Esophagus squamous epithelium (tissue), 5 donors: ENCODE measurements around the gene TRAF3. TPM values are rescaled to one million over a fixed set of nuclear protein-coding genes. Genes with fewer than 3 reads are reported as not detected.

Source experiments
- DNase-seq: peaks from one replicate; lab custom pipeline; 2025; lab: John Stamatoyannopoulos, UW
- H3K27ac ChIP-seq, 4 donors: fragments of 200-600 bp; sonication (generic); one replicate each; pipeline ENCODE4 v1.5.1; 2016 to 2019; ENCODE audit warnings: mild to moderate bottlenecking in 1 of 4
- H3K27me3 ChIP-seq, 4 donors: fragments of 200-600 bp; sonication (generic); 1 replicate in 3 of 4; 2 replicates in 1 of 4; pipeline versions ENCODE4 v1.5.1 to v1.6.0; 2017 to 2021; ENCODE audit warnings: antibody characterized with exemption in 1 of 4
- H3K36me3 ChIP-seq, 3 donors: fragments of 200-600 bp; sonication (generic); one replicate each; pipeline ENCODE4 v1.5.1; 2016 to 2019
- H3K4me1 ChIP-seq, 3 donors: fragments of 200-600 bp; sonication (generic); one replicate each; pipeline ENCODE4 v1.5.1; 2017 to 2019
- H3K4me3 ChIP-seq, 4 donors: fragments of 200-600 bp; sonication (generic); 1 replicate in 3 of 4; 2 replicates in 1 of 4; pipeline ENCODE4 v1.5.1; 2016 to 2019; ENCODE audit warnings: mild to moderate bottlenecking in 2 of 4, moderate library complexity in 1 of 4
- H3K9me3 ChIP-seq, 3 donors: fragments of 200-600 bp; sonication (generic); one replicate each; pipeline ENCODE4 v1.5.1; 2016 to 2019
- POLR2A ChIP-seq, 4 donors: fragments of 450-650 bp; IDR thresholded peaks; one replicate each; pipeline ENCODE4 v1.6.1; 2017; ENCODE audit warnings: antibody characterized with exemption in 4 of 4, mild to moderate bottlenecking in 4 of 4, moderate library complexity in 3 of 4
- WGBS, 2 donors: methylation state at CpG; one replicate each; pipeline ENCODE4 v1.1.5; 2018; 5-methylcytosine and 5-hydroxymethylcytosine counted together
- intact Hi-C: fragments of 100-400 bp; cut with DNase I; formaldehyde crosslinking; loops from one replicate; pipeline ENCODE4 v1.15.0; 2022
- total RNA-seq, 4 donors: library from RNA; depleted of rRNA; stranded (reverse); fragments of >200 nt; gene quantifications; one replicate each; pipeline ENCODE4 v1.1.0, GENCODE V29; 2016
- TF ChIP-seq, protein P1 (sequence below), 6 experiments: fragments of 450-650 bp in 4 of 6; fragments of 200-600 bp in 2 of 6; sonication (generic) in 2 of 6; IDR thresholded peaks; one replicate each; pipeline ENCODE4 v1.5.1; 2016 to 2019; ENCODE audit warnings: antibody characterized with exemption in 6 of 6, mild to moderate bottlenecking in 4 of 6, moderate library complexity in 4 of 6
- donor health status: DM: yes; HTN: yes; CAD: no.

TRAF3 gene
- total RNA-seq, 4 donors from 2014 or later = 11.2 to 19.3 (median 13.2) TPM

DNA sequence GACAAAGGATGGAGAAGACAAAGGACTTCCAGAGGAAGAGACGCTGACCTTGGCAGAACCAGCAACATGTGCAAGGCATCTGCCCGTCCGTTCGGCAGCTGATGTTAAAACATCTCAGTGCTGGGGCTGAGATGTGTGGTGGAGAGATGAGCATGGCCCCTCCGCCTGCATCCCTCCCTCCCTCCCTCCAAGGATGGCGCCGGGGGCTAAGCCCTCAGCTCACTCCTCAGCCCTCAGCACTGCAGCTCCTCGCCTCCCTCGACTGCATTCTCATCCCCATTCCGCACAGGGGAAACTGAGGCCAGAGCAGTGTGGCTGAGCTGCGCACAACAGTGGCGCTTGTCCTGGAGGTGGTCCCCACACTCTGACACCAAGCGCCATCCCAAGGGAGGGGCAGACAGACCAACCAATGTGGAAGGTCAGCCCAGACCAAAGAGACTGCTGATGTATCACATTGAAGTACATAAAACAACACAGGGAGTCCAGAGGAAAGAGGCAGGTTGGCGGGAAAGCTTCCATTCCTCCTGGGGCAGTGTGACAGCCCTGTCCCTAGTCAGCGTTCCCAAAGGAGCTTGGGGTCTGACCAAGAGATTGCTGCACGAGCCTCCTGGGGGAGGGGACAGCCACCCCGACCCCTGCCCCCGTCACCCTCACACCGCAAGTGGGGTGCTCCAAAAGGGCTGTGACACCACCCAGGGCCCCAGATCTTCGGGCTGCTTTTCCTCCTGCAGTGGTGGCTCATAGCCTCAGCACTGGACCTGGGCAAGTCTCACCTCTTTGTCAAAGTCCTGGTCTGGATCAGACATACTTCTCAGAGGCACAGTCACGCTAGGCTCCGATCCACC, 160.3 kb downstream of the TRAF3 start:
- TF ChIP-seq, protein P1, sequence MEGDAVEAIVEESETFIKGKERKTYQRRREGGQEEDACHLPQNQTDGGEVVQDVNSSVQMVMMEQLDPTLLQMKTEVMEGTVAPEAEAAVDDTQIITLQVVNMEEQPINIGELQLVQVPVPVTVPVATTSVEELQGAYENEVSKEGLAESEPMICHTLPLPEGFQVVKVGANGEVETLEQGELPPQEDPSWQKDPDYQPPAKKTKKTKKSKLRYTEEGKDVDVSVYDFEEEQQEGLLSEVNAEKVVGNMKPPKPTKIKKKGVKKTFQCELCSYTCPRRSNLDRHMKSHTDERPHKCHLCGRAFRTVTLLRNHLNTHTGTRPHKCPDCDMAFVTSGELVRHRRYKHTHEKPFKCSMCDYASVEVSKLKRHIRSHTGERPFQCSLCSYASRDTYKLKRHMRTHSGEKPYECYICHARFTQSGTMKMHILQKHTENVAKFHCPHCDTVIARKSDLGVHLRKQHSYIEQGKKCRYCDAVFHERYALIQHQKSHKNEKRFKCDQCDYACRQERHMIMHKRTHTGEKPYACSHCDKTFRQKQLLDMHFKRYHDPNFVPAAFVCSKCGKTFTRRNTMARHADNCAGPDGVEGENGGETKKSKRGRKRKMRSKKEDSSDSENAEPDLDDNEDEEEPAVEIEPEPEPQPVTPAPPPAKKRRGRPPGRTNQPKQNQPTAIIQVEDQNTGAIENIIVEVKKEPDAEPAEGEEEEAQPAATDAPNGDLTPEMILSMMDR (IDR thresholded peaks at IDR 0.05) = no peak
- no peak for TF ChIP-seq POLR2A (IDR thresholded peaks at IDR 0.05)
- Histone ChIP-seq H3K27ac (no peak overlapping the region), H3K27me3 (no peaks in the 10 kb centered on the region), H3K4me3 (no peak overlapping the region), H3K9me3 (no peaks in the 10 kb centered on the region), H3K36me3 (peaks cover 26 to 98% (median 47%) of the 10 kb centered on the region in 3 donors), H3K4me1 (peaks cover 0 to 23% (median 4%) of the 10 kb centered on the region in 3 donors)
- 85 to 90% methylated on average over 13 to 14 of the region's 22 CpGs for WGBS, 2 donors
- DNase-seq = no peak
- intact Hi-C loops = no loop called here

DNA sequence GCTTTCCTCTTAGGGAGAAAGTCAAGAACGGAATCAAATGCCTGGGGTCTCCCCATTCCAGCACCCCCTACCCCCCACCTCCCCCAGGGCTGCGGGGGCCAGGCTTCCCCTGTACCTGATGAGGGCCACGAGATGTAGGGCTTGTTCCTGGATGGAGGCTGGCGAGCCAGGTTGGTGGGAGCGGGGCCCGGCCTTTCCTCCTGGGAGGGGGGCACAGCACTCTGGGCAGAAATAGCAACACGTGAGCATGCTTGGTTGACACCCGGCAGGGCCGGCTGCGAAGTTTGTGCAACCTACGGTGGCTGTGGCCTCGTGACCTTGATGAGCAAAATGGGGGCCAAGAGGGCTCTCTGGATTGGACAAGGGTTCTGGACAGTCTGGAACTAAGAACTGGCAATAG, 160.9 kb downstream of the TRAF3 start:
- no peak overlapping the region for H3K4me3 ChIP-seq
- intact Hi-C loops = no loop called here
- no peaks in the 10 kb centered on the region for H3K9me3 ChIP-seq
- H3K27ac ChIP-seq = no peak overlapping the region
- no peak for DNase-seq
- TF ChIP-seq POLR2A (IDR thresholded peaks at IDR 0.05) = no peak
- TF ChIP-seq, protein P1 (IDR thresholded peaks at IDR 0.05) = no peak
- H3K36me3 ChIP-seq = peaks cover 27 to 98% (median 44%) of the 10 kb centered on the region in 3 donors
- peaks cover 0 to 23% (median 4%) of the 10 kb centered on the region in 3 donors for H3K4me1 ChIP-seq
- no peaks in the 10 kb centered on the region for H3K27me3 ChIP-seq
- 93% methylated on average over 3 of the region's 12 CpGs; no CpG with 5 or more reads in 1 of the 2 donors for WGBS, 2 donors

DNA sequence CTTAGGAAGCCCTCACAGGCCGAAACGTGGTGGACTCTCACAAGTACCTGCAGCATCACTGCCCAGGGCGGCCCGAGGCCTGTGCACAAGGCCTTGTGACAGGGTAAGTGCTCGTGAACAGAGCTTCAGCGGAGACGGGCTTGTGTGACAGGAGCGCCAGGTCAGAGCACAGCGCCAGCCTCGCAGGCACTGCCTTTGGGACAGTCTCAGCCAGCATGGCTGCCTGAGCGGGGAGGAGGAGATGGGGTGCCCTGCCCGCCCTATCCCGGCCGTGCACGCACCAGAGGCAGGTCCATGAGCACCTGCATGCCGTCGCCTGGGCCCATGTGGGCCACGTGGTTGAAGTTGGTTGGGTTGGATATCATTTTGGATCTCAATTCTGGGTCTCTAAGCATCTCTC, 162.1 kb downstream of the TRAF3 start:
- no peak overlapping the region for H3K27ac ChIP-seq
- H3K27me3 ChIP-seq = no peaks in the 10 kb centered on the region
- peaks cover 37 to 98% (median 47%) of the 10 kb centered on the region in 3 donors for H3K36me3 ChIP-seq

DNA sequence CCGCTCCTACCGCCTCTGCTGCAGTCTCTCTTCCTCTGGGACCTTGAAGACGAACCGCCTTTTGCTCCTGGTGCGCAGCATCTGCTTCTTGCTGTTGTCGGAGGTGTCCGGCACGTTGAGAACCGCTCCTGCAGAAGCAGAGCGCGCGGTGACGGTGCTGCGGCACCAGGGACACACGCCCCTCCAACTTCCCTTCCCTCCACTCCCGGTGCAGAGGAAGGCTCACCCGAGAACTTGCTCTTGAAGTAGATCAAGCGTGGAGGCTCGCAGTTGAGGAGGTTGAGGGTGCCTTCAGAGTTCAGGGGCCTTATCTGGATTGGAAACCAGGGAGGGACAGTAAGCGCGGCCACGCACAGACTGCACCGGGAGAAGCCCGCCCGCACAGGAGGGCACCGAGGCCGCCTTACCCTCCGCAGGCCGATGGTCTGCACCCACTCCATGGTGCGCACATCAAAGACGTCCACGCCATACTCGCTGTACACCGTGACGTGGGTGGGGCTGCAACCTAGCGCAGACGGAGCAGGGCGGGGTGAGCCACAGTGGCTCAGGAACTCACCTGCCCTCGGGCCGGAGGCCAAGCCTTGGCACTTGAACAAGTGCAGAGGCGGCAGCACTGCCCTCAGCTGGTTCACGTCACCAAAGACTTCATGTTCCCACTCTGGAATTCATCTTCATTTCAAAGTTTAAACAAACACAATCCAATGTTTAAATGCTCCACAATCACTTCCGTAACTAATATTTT, 162.7 kb downstream of the TRAF3 start:
- WGBS, 2 donors = 75 to 88% methylated on average over 23 to 25 of the region's 43 CpGs
- intact Hi-C loops = no loop called here
- Histone ChIP-seq H3K36me3 (peaks cover 43 to 100% (median 50%) of the 10 kb centered on the region in 3 donors), H3K4me1 (peaks cover 0 to 23% (median 4%) of the 10 kb centered on the region in 3 donors), H3K4me3 (no peak overlapping the region), H3K9me3 (no peaks in the 10 kb centered on the region), H3K27ac (peak overlapping the region in 1 of 4 donors; percentile 29), H3K27me3 (no peaks in the 10 kb centered on the region)
- no peak for TF ChIP-seq POLR2A (IDR thresholded peaks at IDR 0.05)
- TF ChIP-seq, protein P1 (IDR thresholded peaks at IDR 0.05) = peak in 1 of 6 experiments; percentile 5
- DNase-seq = no peak

More for the DNA sequence above, 162.1 kb downstream of the TRAF3 start:
- Histone ChIP-seq H3K9me3 (no peaks in the 10 kb centered on the region), H3K4me1 (peaks cover 0 to 23% (median 4%) of the 10 kb centered on the region in 3 donors), H3K4me3 (no peak overlapping the region)
- no peak for DNase-seq
- WGBS, 2 donors = 76 to 92% methylated on average over 3 to 7 of the region's 18 CpGs
- intact Hi-C loops = no loop called here
- TF ChIP-seq, protein P1 (IDR thresholded peaks at IDR 0.05) = no peak
- no peak for TF ChIP-seq POLR2A (IDR thresholded peaks at IDR 0.05)
